SKM-1 treated with dmso at 0.1 percent for 144 hours (cell line): ENCODE measurements around the gene ZBED3.

Source experiments
- DNase-seq: peaks from one replicate; lab custom pipeline; 2025; ENCODE audit not compliant: unreplicated experiment; lab: John Stamatoyannopoulos, UW

Gene ZBED3

DNA sequence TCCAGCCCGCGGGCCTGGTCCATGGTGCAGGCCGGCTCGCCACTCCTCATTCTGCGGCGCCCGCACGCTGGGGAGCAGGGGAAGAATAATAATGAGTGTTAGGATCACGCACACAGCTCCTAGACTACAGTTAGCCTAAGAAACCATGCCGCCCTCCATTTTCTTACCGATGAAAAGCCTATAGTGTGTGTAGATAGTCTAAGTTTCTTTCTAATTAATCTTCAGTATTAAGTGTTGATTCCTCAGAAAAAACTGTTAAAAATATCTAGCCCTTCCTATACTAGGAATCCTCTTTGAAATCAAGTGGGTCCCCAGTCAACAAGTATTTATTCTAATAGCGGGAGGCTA is 9.3 kb downstream of the ZBED3 start:
- DNase-seq, result no peak

DNA sequence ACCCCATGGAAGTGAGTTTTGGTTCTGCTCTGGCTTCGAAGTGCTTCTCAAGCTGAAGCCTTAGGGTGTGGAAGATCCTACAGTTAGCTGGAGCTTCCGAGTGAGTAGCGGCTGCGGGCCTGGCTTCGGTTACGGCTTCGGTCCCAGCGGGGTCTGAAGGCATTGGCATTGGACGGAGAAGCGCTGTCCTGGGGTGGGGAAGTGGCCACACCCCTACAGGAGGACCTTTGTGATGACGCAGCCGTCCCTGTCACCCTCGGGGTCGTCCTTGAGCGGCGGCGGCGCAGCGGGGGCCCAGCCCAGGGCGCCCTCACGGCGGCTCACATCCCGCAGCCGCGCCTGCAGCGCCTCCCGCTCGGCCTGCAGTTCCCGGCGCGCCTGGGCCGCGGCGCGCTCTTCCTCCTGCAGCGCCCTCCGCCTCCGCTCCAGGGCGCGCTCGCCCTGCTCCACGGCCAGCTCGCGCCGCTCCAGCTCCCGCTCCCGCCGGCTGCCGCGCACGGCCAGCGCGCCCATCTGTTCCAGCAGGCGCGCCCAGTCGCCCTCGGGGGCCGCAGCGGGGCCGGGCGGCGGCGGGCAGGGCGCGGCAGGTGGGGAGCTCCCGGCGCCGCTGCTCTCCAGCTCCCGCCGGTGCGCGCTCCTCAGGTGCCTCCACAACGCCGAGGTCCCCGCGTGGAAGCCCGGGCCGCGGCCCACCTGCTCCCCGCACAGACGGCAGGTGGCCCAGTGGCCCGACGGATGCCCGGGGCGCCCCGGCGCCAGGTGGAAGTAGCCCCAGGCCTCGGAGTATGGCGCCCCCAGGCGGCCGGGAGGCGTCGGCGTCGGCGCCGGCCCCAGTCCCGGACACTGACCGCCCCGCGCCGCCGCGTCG is 9.9 kb downstream of the ZBED3 start:
- peak; percentile 55 for DNase-seq

- DNase-seq, result no peak
These were observed 12.3 kb downstream of the ZBED3 start for GRCh38 chr5:77074745-77075144.

GRCh38 chr5:77073667-77074066 is 13.4 kb downstream of the ZBED3 start:
- no peak for DNase-seq

DNA sequence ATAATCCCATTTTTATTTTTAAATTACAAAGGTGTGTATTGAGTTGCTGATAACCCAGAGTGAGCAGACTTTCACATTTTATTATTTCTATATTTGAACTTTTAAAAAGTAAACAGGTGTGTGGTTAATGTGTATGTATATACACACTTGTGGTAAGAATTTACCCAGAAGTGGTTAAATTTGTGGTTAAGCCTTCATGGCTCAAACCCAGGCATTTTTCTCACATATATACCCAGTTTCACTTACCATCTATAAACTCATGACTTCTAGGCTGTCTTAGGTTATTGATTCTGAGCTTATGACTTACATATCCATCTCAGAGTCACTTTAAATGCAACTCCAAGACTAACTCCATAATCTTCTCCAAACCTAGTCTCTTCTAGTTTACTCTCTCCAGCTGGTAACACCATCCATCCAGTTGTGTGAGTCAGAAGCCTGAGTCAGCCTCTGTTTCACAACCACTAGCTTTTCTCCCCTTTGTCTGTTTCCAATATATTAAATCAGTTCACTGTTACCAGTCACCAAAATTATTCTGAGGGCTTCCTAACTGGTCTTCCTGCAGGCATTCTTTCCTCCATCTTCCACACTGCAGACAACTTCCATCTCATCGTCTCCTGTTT is 20.2 kb downstream of the ZBED3 start:
- peak; percentile 2 for DNase-seq

DNA sequence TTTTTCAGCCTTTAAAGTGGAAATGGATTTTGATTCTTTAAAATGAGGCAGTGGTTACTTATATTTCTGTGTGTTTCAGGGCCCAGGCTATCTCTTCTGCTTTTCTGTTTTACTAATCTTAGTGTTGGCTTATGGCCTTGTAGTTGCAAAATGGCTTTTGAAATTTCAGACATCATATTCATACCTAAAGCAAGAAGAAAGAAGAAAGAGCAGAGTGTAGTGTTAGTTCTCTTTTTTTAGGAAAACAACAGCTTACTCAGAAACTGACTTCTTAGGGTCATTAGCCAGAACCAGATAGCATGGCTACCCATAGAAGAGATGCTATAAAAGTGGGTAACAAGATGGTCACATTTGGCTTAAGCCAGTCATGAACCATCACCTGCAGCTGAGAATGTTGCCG is 20.9 kb downstream of the ZBED3 start:
- DNase-seq, result peak; percentile 55

DNA sequence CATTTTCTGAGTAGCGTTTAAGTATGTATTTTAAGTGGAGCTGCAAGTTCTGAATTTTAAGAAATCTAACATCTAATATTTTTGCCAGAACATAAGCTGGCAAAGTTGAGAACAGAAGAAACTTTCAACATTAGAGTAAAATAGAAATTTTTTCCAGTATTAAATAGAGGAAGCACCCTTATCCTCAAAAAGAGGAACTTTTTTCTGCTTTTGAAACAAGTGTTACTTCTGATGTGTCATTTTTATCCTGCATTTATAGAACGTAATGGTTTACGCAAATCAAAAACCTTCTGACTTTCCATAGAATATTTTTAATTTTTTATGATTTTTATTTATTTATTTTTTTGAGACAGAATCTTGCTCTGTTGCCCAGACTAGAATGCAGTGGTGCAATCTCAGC is 21.8 kb downstream of the ZBED3 start:
- DNase-seq, result peak; percentile 74

DNA sequence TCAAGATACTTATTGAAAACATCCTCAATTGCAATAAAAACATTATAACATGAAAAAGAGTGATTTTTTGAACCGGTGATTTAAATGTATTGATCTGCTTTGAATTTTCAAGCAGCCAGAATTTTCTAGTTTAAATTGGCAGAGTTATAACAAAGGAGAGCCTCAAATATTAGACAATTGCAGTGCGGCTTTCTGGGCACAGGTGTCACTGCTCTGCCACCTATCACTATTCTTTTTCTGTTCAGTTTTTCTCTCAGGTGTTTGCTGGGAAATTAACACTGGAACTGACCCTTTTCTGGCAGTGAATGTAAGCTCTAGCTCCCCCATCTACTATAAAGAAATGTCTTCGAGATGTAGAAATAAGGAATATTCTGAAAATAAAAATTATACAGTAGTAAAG is 23.0 kb downstream of the ZBED3 start:
- DNase-seq, result no peak

GRCh38 chr5:77046416-77047073 is 40.5 kb downstream of the ZBED3 start:
- no peak for DNase-seq

- DNase-seq, result no peak
These were observed 51.1 kb downstream of the ZBED3 start for GRCh38 chr5:77035950-77036349.

DNA sequence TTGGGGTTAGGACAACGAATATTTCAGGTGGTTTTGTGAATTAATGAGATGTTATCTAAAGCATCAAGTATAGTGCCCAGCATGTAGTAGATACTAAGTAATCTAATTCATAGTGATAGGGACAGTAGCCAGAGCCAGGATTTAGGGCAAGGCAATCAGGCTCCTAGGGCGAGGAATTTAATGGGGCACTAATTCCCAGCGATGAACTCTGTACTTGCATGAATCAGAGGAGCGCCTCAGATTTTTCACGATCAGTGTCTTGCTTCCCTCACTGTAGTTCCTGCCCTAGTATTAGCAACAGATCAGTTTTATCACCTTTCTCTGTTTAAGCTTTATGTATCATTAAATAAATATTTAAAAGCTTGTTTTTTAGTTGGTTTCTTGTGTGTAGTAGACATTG is 53.7 kb downstream of the ZBED3 start:
- no peak for DNase-seq

DNA sequence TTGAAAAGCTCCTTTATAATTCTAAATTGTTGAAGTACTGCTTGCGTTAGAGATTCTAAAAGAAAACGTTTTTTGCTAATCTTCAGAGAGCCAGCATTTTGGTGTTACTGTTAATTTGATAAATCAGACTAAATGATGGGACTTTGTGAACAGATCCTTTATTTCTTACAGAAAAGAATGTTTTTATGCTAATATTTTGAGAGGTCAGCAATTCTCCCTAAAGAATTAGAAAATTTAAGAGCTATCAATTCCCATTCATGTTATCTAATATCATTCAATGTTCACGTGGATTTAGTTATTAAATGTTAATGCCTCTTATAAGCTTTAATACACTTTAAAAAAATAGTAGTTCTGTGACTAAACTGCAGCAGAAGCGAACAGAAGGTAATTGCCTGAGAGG is 54.5 kb downstream of the ZBED3 start:
- no peak for DNase-seq

DNA sequence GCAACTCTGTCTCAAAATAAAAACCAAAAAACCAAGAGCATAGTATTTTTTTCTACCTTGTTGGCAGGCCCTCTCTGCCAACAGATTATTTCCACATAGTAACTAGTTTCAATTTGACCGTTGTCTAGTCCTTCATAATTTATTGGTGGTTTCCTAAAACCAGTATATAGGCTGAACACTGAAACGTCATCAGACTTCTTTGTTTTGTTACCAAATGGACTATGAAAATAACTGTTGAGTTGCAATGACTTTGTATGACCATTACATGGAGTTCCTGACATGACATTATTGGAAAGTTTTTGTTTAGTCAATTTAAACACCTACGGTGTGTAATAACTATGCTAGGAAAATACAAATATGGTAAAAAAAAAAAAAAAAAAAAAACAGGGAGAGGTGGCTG is 55.2 kb downstream of the ZBED3 start:
- DNase-seq, result no peak

DNA sequence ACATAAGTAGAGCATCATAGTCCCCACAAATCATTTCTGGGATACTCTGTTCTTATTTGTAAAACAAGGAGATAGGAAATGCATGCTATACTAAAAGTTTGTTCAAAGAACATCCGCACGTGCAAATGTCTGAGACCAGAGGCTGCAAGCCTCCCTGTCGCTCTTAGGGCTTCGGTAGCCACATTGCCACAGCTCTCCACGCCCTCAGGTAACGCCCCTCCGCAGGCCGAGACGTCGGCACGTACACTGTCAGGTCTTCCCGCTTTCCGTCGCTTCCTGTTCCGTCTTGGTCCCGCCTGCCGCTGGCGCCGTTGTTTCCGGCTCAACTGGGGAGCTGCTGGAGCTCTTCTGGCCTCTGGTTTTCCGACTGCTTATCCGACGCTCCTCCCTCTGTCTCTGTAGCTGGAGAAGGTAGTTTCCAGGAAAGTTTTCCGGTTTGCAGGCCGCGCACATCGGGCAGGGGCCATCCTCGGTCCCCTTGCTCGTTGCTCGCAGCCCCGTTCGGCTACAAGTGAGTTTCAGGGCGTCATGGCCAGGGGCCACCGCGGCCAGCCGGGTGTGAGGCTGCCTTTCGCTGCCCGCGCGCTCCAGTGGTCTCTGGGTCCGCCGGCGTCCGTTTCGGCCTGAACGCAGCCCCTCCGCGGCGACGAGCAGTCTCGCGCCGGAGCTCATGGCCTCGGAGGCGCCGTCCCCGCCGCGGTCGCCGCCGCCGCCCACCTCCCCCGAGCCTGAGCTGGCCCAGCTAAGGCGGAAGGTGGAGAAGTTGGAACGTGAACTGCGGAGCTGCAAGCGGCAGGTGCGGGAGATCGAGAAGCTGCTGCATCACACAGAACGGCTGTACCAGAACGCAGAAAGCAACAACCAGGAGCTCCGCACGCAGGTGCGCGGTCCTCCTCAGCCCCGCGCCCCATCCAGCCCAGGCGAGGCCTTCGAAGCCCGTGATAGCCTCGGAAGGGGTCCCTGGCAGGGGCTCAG is 56.7 kb downstream of the ZBED3 start, which contains the start of gene AGGF1:
Gene AGGF1, plus strand, starts transcription at position 308 of the 975 bp plus-strand sequence. Its CDS starts 363 bp downstream, at position 671.
- peak; percentile 96 for DNase-seq

DNA sequence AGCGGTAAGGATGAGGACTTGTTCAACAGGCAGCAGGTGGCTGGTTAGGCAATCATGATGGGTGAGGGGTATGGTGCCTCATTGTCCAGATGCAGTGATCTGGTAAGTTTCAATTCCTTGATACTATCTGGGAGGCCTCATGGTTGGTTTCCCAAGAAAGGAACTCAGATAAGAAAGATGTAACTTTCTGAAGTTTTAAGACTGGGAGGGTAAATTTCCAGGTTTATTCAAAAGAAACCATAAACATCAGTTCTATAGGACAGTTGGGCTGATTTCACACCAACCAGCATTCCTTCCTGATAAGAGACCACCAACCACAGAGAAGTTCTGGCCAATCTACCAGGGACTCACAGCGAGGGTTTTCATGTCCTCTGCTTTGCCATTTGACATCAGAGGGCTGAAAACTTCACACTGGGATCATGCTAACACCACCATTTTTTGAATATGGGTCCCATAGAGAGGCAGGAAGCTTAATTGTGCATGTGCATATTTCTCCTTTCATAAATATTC is 57.7 kb downstream of the ZBED3 start:
- no peak for DNase-seq

- no peak for DNase-seq
These were observed 58.3 kb downstream of the ZBED3 start for GRCh38 chr5:77028631-77029375.

- peak; percentile 19 for DNase-seq
These were observed 62.6 kb downstream of the ZBED3 start for GRCh38 chr5:77024490-77024889.

- DNase-seq, result no peak
These were observed 64.3 kb downstream of the ZBED3 start for GRCh38 chr5:77022511-77023417.
